Naive thymus-derived CD4-positive, alpha-beta T cell (primary cell): Measurements from ENCODE around the gene OR52L1. TPM values are rescaled to one million over a fixed set of nuclear protein-coding genes. Genes with fewer than 3 reads are reported as not detected.
A peak's percentile ranks its signal among the peaks of the same experiment; 100 is the strongest.

ENCODE experiments used
- ATAC-seq: fragments of 150-1000 bp; cut with Tn5 transposase; 2 replicates; pipeline ENCODE4 v1.10.0; 2021; ENCODE audit warnings: mild to moderate bottlenecking, moderate library complexity
- CTCF ChIA-PET: fragments of 350-600 bp; sonication (Branson Sonifier 250); formaldehyde crosslinking; loops from one replicate; lab custom pipeline; 2021; ENCODE audit warnings: antibody characterized with exemption; lab: Charles Lee
- POLR2A ChIA-PET: fragments of 350-600 bp; sonication (Branson Sonifier 250); formaldehyde crosslinking; loops from one replicate; lab custom pipeline; 2021; ENCODE audit warnings: antibody characterized with exemption, inconsistent platforms; lab: Charles Lee
- DNase-seq, 9 donors: peaks; one replicate each; pipeline versions ENCODE4 v3.0.0 to v3.0.0-alpha.2; 2020 to 2022; ENCODE audit warnings: mixed read lengths in 1 of 9
- H3K27ac ChIP-seq: one replicate; pipeline ENCODE4 v1.7.0; 2013; ENCODE audit warnings: mild to moderate bottlenecking, low read depth, low read length, moderate library complexity
- H3K27me3 ChIP-seq, 2 donors: one replicate each; pipeline ENCODE4 v1.7.0; 2013; ENCODE audit warnings: low read length in 2 of 2, mild to moderate bottlenecking in 2 of 2, moderate library complexity in 2 of 2; ENCODE audit not compliant: control insufficient read depth in 2 of 2, insufficient read depth in 2 of 2
- H3K36me3 ChIP-seq, 3 experiments: 1 replicate in 2 of 3; 2 replicates in 1 of 3; pipeline ENCODE4 v1.7.0; 2013; ENCODE audit warnings: low read length in 3 of 3, mild to moderate bottlenecking in 3 of 3, moderate library complexity in 1 of 3; ENCODE audit not compliant: insufficient read depth in 3 of 3, control insufficient read depth in 2 of 3
- H3K4me1 ChIP-seq, 2 donors: one replicate each; pipeline ENCODE4 v1.7.0; 2013; ENCODE audit warnings: low read length in 2 of 2, mild to moderate bottlenecking in 2 of 2, moderate library complexity in 1 of 2; ENCODE audit not compliant: control insufficient read depth in 2 of 2, insufficient read depth in 2 of 2
- H3K4me3 ChIP-seq: 2 replicates; pipeline ENCODE4 v1.7.0; 2013; ENCODE audit warnings: mild to moderate bottlenecking, low read length
- H3K9me3 ChIP-seq, 3 experiments: 1 replicate in 2 of 3; 2 replicates in 1 of 3; pipeline ENCODE4 v1.7.0; 2013; ENCODE audit warnings: low read length in 3 of 3; ENCODE audit not compliant: control insufficient read depth in 2 of 3
- H3K27ac Mint-ChIP-seq, 9 donors: one replicate each; pipeline ENCODE4 v1.8.0; 2020 to 2022; ENCODE audit warnings: mixed read lengths in 9 of 9, mild to moderate bottlenecking in 8 of 9, moderate library complexity in 5 of 9, inconsistent platforms in 2 of 9
- H3K27me3 Mint-ChIP-seq, 5 donors: one replicate each; pipeline ENCODE4 v1.8.0; 2021 to 2022; ENCODE audit warnings: mixed read lengths in 5 of 5, mild to moderate bottlenecking in 1 of 5
- H3K36me3 Mint-ChIP-seq, 5 donors: one replicate each; pipeline ENCODE4 v1.8.0; 2020 to 2022; ENCODE audit warnings: mixed read lengths in 5 of 5, mild to moderate bottlenecking in 3 of 5, inconsistent platforms in 1 of 5
- H3K4me1 Mint-ChIP-seq, 7 donors: one replicate each; pipeline ENCODE4 v1.8.0; 2020 to 2022; ENCODE audit warnings: mixed read lengths in 7 of 7, mild to moderate bottlenecking in 3 of 7, inconsistent platforms in 1 of 7
- H3K4me3 Mint-ChIP-seq, 10 donors: one replicate each; pipeline ENCODE4 v1.8.0; 2020 to 2022; ENCODE audit warnings: mild to moderate bottlenecking in 10 of 10, mixed read lengths in 10 of 10, moderate library complexity in 6 of 10, inconsistent platforms in 2 of 10
- H3K9me3 Mint-ChIP-seq, 11 donors: one replicate each; pipeline ENCODE4 v1.8.0; 2020 to 2022; ENCODE audit warnings: mixed read lengths in 11 of 11, mild to moderate bottlenecking in 4 of 11, inconsistent platforms in 1 of 11, moderate library complexity in 1 of 11
- intact Hi-C, 2 donors: fragments of 100-400 bp; cut with micrococcal nuclease; formaldehyde crosslinking; loops; one replicate each; pipeline ENCODE4 v1.15.1; 2023
- polyA plus RNA-seq, 2 donors: library from polyadenylated mRNA; unstranded; fragments of 300-500 nt; fragmentation: Illumina TruSeq; gene quantifications; one replicate each; pipeline ENCODE4 v1.2.3, GENCODE V29; 2021
- total RNA-seq, 6 experiments: library from RNA in 5 of 6; stranded (reverse) in 5 of 6; gene quantifications; 1 replicate in 5 of 6; 2 replicates in 1 of 6; pipeline ENCODE4 v1.2.3 and lab custom pipeline; 2021 to 2026

OR52L1 gene
- total and polyA plus RNA-seq, 7 experiments from 2014 or later: not detected

DNA sequence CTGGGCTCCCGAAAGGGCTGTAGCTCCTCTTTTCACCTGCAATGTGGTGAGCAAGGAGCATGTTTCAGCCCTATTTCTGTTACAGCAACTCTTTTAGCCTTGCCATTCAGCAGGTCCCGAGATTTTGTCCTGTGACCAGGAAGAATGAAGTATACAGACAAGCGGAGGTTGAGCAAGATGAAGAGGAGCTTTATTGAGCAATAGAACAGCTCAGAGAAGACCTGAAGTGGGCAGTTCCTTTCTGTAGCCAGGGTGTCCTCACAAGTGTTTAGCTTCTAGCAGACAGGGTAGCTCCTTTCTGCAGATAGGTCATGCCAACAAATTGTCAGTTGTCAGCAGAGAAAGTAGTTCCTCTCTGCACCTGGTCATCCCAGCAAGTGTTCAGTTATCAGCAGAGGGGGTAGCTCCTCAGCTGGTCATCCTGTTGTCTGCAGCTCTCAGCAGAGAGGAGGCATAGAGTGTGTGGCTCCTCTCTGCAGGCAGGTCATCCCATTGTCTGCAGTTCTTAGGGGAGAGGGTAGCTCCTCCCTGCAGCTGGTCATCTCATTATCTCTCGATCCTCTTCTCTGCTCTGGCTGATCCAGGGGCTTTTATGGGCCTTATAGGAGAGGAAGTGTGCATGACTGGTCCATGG is 25.4 kb upstream of the OR52L1 start:
- peaks cover 0 to 5% of the 10 kb centered on the region in 2 donors for H3K27me3 ChIP-seq
- intact Hi-C loops: no loop called here
- H3K9me3 Mint-ChIP-seq: peaks cover 0 to 25% (median 5%) of the 10 kb centered on the region in 11 donors
- H3K4me3 ChIP-seq: no peak overlapping the region
- H3K27ac ChIP-seq: no peak overlapping the region
- peaks cover 0 to 14% (median 0%) of the 10 kb centered on the region in 5 donors for H3K36me3 Mint-ChIP-seq
- DNase-seq (no peak), ATAC-seq (peak; percentile 41)
- H3K4me1 ChIP-seq: no peaks in the 10 kb centered on the region
- ChIA-PET CTCF (no interaction called here), POLR2A (no interaction called here)
- no peaks in the 10 kb centered on the region for H3K36me3 ChIP-seq
- no peak overlapping the region for H3K4me3 Mint-ChIP-seq
- no peak overlapping the region for H3K27ac Mint-ChIP-seq
- H3K4me1 Mint-ChIP-seq: no peaks in the 10 kb centered on the region
- peaks cover 0 to 5% (median 0%) of the 10 kb centered on the region in 3 experiments for H3K9me3 ChIP-seq
- peaks cover 4 to 38% (median 33%) of the 10 kb centered on the region in 5 donors for H3K27me3 Mint-ChIP-seq

DNA sequence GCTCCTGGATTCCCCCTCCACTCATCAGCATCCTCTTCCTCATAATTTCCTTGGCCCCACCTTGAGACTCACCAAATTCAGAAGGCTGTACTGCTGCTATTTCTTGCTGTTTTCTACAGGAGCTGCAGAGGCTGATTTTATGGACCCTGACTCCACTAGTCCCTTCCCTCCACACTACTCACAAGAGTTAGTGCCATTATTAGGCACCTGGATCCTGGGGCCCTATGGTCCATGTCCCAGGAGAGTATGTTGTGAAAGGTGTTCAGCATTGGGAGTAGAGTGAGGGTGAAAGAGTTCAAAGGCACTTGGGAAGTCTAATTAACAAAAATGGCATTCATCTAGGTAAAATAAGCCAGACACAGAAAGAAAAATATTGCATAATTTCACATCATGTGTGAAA is 20.1 kb upstream of the OR52L1 start, which contains the start of gene OR56A4:
Gene OR56A4, minus strand, starts transcription at position 101 of the 400 bp plus-strand sequence. CDS start 3,954 bp downstream, outside the sequence.
- ATAC-seq: no peak
- peaks cover 12 to 52% (median 23%) of the 10 kb centered on the region in 5 donors for H3K27me3 Mint-ChIP-seq
- Histone ChIP-seq H3K27me3 (peaks cover 0 to 5% of the 10 kb centered on the region in 2 donors), H3K4me3 (no peak within 1 kb of the TSS), H3K9me3 (no peaks in the 10 kb centered on the region), H3K36me3 (no peaks in the 10 kb centered on the region), H3K4me1 (no peaks in the 10 kb centered on the region), H3K27ac (no peak within 1 kb of the TSS)
- ChIA-PET POLR2A (no interaction called here), CTCF (no interaction called here)
- no peaks in the 10 kb centered on the region for H3K9me3 Mint-ChIP-seq
- intact Hi-C loops: no loop called here
- H3K4me3 Mint-ChIP-seq: no peak within 1 kb of the TSS
- H3K36me3 Mint-ChIP-seq: no peaks in the 10 kb centered on the region
- no peak for DNase-seq
- no peak within 1 kb of the TSS for H3K27ac Mint-ChIP-seq
- peaks cover 0 to 1% (median 0%) of the 10 kb centered on the region in 7 donors for H3K4me1 Mint-ChIP-seq

DNA sequence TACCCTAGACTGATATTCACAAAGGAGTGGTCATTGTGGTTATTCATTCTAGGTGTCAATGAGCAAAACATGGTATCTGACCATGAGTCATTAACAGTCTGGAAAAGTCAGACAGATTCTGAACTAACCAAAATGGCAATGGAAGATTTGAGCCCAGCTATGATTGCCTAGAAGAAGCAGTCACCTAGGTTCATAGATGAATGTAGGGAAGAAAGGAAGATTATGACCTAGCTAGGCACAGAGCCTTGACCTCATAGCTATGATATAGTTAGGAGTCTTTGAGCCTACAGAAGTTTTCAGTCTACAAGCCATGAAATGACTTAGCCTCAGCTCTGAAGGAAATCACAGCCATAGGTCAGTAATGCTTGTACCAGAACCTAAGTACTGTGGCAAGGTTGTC is 19.6 kb upstream of the OR52L1 start:
- Mint-ChIP-seq H3K4me1 (peaks cover 0 to 1% (median 0%) of the 10 kb centered on the region in 7 donors), H3K9me3 (no peaks in the 10 kb centered on the region), H3K27ac (no peak overlapping the region), H3K4me3 (no peak overlapping the region), H3K36me3 (no peaks in the 10 kb centered on the region), H3K27me3 (peaks cover 13 to 51% (median 23%) of the 10 kb centered on the region in 5 donors)
- ChIA-PET POLR2A (no interaction called here), CTCF (no interaction called here)
- no peaks in the 10 kb centered on the region for H3K36me3 ChIP-seq
- intact Hi-C loops: no loop called here
- no peak overlapping the region for H3K4me3 ChIP-seq
- H3K27me3 ChIP-seq: peaks cover 0 to 5% of the 10 kb centered on the region in 2 donors
- H3K27ac ChIP-seq: no peak overlapping the region
- ATAC-seq (no peak), DNase-seq (no peak)
- no peaks in the 10 kb centered on the region for H3K9me3 ChIP-seq
- H3K4me1 ChIP-seq: no peaks in the 10 kb centered on the region

DNA sequence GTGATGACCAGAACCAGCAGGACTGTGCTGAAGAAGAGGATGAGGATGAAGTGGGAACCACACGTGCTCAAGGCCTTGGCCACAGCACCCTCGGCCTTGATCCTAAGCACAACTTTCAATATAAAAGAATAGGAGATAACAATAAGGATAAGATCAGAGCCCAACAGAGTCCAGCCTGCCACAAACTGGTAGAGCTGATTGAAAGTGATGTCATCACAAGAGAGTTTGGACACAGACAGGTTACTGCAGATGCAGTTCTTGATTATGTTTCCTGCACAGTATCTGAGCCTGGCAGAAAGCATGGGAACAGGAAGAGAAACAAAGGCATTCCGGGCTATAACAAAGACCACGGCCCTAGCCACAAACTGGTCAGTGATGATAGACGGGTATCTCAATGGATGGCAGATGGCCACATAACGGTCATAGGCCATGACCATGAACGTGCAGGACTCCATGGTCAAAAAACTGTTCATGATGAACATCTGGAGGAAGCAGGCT is 15.5 kb upstream of the OR52L1 start:
- Mint-ChIP-seq H3K4me1 (peaks cover 0 to 1% (median 0%) of the 10 kb centered on the region in 7 donors), H3K36me3 (no peaks in the 10 kb centered on the region), H3K27me3 (peaks cover 13 to 46% (median 29%) of the 10 kb centered on the region in 5 donors), H3K9me3 (peaks cover 0 to 4% (median 0%) of the 10 kb centered on the region in 11 donors), H3K27ac (no peak overlapping the region), H3K4me3 (no peak overlapping the region)
- ChIA-PET POLR2A (no interaction called here), CTCF (no interaction called here)
- ATAC-seq: no peak
- intact Hi-C loops: no loop called here
- Histone ChIP-seq H3K9me3 (no peaks in the 10 kb centered on the region), H3K4me1 (no peaks in the 10 kb centered on the region), H3K36me3 (no peaks in the 10 kb centered on the region), H3K27ac (no peak overlapping the region), H3K27me3 (no peaks in the 10 kb centered on the region), H3K4me3 (no peak overlapping the region)
- no peak for DNase-seq

DNA sequence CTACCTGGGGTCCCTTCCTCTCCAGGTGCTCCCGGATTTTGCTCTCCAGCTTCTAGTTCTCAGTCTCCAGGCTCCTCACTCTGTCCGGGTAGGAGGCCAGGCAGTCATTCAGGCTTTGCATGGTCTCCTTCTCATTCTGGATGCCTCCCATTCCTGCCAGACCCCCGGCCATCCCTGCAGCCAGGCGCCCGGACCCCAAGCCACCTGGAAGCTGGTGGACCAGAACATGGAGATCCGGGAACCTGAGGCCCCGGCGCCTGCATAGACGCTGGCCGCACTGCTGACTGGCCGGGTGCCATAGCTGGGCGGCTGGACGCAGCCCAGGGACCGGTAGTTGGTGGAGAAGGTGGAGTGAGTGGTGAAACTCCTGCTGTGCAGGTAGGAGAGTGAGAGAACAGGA is 8.0 kb upstream of the OR52L1 start:
- H3K9me3 Mint-ChIP-seq: peaks cover 0 to 2% (median 0%) of the 10 kb centered on the region in 11 donors
- peaks cover 6 to 26% (median 18%) of the 10 kb centered on the region in 5 donors for H3K27me3 Mint-ChIP-seq
- DNase-seq: no peak
- CTCF ChIA-PET: no interaction called here
- peaks cover 0 to 3% of the 10 kb centered on the region in 2 donors for H3K27me3 ChIP-seq
- H3K36me3 ChIP-seq: no peaks in the 10 kb centered on the region
- H3K27ac ChIP-seq: no peak overlapping the region
- no peak overlapping the region for H3K4me3 ChIP-seq
- intact Hi-C loops: no loop called here
- no peak overlapping the region for H3K4me3 Mint-ChIP-seq
- no peaks in the 10 kb centered on the region for H3K4me1 ChIP-seq
- POLR2A ChIA-PET: no interaction called here
- ATAC-seq: no peak
- no peak overlapping the region for H3K27ac Mint-ChIP-seq
- H3K36me3 Mint-ChIP-seq: no peaks in the 10 kb centered on the region
- no peaks in the 10 kb centered on the region for H3K4me1 Mint-ChIP-seq
- H3K9me3 ChIP-seq: no peaks in the 10 kb centered on the region

DNA sequence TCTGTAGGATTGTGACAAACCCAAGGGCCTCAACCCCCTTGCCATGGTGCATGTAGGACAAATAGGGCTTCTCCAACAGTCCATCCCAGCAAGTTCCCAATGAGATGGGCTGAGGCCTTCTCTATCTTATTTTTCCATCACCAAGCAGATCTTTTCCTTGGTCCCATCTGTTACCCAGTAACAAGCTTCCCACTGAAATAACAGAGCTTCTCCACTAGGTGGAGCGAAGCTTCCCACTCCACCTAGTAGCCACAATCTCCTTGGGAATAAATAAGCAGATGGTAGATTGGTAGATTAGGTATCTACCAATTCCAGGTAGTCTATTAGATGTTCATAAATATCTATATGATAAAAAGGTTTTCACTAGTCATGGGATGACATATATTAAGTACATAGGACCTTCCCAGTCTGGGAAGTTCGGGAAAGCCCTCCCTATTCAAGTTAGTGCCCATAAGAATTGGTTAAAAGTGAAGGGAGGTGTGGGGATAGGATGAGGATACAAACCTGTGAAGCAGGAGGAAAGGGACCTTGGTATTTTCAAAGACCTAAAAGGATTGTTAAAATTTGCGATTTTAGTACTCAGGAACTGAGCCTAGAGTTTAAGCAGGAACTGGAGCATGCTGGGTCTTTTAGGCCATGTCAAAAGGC is 5.9 kb upstream of the OR52L1 start:
- CTCF ChIA-PET: no interaction called here

More for the DNA sequence above, 5.9 kb upstream of the OR52L1 start:
- H3K9me3 ChIP-seq: no peaks in the 10 kb centered on the region
- H3K4me3 ChIP-seq: no peak overlapping the region
- no peaks in the 10 kb centered on the region for H3K4me1 ChIP-seq
- no peaks in the 10 kb centered on the region for H3K36me3 ChIP-seq
- POLR2A ChIA-PET: no interaction called here
- H3K27ac ChIP-seq: no peak overlapping the region
- intact Hi-C loops: loop anchor here (1.0 kb wide), 1 partner anchor 361 kb away; no protein-coding TSS in a partner anchor
- peaks cover 0 to 6% of the 10 kb centered on the region in 2 donors for H3K27me3 ChIP-seq
- H3K27me3 Mint-ChIP-seq: peaks cover 14 to 25% (median 21%) of the 10 kb centered on the region in 5 donors
- H3K36me3 Mint-ChIP-seq: no peaks in the 10 kb centered on the region
- no peaks in the 10 kb centered on the region for H3K4me1 Mint-ChIP-seq
- ATAC-seq (no peak), DNase-seq (no peak)
- H3K4me3 Mint-ChIP-seq: no peak overlapping the region
- H3K9me3 Mint-ChIP-seq: peaks cover 0 to under 1% (median 0%) of the 10 kb centered on the region in 11 donors
- no peak overlapping the region for H3K27ac Mint-ChIP-seq
